CD4-positive, alpha-beta T cell treated with Interleukin-2 at 100 ng/mL for 4 hours (primary cell): Measurements from ENCODE around the gene RHBG.

Source experiments
- DNase-seq: peaks from one replicate; pipeline ENCODE4 v3.0.0-alpha.2; 2020; ENCODE audit warnings: low spot score

The RHBG gene

DNA sequence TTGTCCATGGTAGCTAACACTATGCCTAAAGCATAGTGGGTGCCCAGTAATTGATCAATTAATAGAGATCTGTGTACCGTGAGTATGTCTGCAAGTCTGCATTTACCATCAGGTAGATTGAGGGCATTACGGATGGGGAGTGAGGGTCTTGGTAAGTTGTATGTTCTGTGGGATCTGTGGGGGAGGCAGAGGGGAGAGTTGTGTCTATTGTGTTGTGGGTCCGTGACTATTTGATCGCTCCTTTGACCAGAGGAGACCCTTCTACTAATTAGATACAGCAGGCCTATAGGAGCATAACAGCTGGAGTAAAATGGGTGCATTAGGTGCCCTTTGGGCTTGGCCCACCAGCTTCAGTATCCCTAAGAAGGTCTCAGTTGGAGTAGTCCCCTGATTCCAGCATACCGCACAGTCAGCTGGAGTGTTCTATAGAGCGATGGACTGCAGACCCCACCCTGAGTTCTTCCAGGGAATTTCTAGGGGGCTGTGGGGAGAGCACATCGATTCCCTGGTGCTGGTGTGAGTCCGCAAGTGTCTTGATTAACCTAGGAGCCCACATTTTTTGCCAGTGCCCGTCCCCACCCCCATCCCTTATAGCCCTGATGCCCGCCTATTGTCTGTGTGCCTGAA is 55.9 kb downstream of the RHBG start:
- no peak for DNase-seq

DNA sequence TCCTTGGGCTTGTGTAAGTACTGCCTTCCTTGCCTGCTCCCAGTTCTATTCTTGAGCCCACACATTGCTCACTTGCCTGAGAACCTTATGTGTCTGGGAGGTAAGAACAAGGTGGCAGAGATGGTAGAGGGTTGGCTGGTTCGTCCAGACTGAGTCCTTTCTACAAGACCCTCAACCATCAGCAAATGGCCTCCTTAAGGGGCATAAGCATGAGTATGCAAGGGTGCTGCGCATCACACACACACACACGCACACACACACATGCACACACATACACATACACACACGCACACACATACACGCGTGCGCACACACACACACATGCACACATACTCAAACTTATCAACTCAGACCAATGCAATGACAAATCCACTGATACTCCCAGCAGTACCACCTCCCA is 56.9 kb downstream of the RHBG start:
- no peak for DNase-seq

DNA sequence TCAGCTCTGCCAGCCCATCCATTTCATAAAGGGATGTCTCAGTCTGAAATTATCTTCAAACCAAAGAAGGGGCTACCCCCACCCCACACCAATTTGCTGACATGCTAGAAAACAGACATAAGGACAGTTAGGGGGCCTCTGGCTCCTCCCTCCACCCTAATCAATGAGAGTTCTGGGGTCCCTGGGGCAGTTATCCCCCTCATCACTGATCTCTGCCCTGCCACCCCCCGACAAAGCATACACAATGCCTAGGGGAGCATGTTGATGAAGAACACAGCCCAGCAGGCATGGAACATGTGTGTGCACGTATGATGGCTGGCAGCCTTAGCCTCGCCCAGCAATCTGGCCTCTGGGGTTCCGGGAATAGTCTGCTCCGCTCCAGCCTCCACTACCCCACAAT is 58.9 kb downstream of the RHBG start:
- DNase-seq = no peak

DNA sequence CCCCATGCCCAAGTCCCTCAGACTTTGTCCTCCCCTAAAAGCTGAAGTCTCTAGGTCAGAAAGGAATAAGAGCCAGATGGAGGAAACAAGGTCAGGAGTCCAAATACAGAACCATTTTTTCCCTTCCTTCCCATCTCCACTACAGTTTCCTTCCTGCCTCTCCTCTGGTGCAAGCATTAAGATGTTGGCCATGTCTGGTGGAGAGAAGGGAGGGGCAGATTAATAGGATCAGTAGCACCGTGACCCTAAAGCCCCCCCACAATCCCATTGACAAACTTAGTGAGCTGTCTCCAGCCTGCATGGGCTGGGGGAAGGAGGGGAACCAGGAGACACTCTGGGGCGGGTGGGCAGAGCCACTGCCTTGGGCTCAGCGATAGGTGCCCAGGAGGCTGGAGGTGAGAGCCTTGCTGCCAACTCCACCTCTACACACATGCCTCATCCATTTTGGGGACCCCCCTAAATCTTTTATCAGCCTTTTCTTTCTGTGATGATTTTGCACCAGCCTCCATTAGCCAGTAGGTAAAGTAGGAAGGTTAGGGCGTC is 59.8 kb downstream of the RHBG start:
- no peak for DNase-seq

DNA sequence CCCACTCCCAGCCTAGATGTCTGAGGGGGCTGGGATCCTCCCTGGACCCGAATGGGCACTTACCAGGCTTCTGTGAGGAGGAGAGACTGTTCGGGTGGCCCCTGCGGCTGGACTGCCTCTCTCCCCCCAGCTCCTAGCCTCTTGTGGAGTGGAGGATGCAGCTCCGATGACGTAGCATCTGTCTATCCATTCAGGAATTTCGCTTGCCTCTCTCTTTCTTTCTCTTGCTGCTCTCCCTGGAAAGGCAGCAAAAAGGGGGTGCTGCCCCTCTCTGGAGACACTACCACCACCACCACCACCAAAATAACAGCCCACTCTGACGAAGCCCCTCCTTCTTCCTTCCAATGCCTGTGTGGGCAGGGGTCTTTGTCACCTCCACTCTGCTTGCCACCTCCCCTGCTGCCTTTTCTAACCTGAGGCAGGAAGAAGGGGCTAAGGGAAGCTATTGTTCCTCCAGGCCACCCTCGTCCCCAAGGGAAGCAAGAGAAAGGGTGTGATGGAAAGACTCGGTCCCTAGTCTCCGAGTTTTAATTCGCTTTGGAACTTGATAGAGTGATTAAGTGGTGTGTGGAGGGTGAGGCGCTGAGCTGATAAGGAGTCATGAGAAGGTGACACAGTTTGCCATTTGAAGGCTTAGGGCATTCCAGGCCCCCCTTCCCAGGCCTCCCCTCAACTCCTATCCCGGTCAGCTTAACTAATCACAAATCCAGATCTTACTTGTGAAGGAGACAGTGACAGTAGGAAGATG is 60.5 kb downstream of the RHBG start:
- DNase-seq = no peak

DNA sequence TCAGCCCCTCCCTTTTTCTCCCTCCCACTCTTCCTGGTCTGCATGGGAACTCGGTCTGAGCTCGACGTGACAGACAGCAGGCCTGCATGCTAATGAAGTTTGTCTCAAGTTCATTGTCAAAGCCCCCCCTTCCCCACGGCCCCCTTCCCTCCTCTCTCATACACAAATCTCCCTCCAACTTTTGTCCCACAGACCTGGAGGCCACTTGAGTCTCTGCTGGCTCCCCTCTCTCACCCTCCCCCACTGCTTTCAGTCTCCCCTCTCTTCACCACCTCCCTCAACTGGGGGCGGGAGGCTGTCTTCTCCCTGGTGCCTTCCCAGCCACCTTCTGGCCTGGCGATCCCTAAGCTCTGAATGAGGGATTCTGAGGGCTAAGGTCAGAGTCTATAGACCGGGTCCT is 61.3 kb downstream of the RHBG start:
- no peak for DNase-seq

DNA sequence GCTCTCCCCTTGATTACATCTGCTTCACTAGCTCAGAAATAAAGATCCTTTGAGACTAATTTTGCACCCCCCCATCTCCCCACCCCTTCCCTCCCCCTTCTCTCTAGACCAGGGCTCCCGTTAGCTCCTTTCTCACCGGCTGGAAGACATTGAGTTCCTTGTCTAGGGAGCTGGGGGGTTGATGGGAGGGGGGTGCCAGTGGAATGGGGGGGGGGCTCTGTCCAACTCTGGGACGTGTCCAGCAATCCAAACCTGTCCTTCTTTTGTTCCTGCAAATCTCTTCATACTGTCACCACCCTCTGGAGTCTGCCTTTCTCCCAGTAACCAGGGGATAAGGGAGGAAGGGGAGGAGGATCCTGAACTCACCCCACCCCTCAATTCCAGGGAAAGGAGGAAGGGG is 61.9 kb downstream of the RHBG start:
- no peak for DNase-seq

DNA sequence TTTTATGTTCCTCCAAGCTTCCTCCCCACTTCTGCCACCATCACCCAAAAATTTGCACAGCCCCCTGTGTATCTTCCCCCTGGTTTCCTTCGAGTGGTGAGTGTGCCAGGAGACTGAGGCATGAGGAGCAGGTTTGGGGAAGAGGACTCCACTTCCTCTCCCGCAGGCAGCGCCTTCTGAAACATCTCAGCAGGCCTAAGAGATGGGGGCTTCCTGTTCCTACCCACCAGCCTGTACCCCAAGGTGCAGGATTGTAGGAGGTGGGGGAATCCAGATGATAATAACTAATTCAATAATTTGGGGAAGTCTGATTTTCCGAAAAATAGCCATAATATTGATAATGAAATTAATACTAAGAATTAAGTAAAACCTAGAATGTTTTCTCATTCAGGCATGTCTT is 62.4 kb downstream of the RHBG start:
- no peak for DNase-seq

DNA sequence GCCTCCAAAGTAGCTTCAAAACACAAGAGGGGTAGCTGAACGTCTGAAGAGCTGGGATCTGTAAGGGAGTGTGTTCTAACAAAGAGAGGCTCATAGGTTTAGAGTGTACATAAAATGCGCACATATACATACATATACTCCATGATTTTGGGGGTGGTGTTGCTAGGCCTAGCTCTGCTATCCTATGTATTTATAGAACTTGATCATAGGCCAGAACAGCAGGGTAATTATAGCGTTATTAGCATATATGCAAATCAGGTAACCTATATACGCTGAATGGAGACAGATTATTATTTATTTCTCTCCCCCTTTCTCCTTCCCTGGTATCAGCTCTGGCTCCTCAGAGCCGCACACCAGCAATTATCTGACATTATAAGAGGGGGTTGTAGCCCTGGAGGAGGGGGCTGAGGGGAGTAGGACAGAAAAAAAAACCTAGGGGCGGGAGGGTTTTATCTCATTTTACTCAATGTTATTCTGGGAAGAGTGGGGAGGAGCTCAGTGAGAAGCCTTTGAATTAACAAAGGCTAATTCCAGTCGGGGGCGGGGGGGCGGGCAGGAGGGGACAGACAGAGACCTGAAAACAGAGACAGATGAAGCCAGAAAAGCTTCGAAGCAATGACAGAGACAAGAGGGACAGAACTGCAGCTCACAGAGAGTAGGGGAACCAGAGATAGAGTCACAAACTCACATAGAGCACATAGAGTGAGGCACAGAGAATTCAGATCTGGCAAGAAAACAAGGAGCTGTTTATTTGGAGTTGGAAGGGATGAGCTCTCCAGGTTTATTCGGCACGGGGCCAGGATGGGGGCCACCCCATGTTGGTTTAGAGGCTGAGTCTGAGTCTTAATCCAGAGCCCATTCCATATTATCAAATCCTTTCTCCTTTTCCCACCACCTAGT is 63.0 kb downstream of the RHBG start:
- DNase-seq = no peak

DNA sequence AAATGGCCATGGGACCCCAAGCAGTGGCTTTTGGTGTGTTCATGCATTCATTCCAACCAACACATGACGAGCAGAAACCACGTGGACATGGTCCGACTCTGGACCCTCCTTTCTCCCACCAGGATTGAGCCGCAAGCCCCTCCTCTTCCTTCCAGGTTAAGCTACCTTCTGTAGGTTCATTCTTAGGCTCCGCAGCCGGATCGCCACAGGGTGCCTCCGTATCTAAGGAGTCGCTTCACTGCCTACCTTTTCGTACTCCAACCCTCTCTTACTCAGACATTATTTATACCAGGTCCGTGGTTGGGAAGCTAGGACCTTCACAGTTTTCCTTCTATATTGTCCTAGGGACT is 63.6 kb downstream of the RHBG start:
- no peak for DNase-seq

DNA sequence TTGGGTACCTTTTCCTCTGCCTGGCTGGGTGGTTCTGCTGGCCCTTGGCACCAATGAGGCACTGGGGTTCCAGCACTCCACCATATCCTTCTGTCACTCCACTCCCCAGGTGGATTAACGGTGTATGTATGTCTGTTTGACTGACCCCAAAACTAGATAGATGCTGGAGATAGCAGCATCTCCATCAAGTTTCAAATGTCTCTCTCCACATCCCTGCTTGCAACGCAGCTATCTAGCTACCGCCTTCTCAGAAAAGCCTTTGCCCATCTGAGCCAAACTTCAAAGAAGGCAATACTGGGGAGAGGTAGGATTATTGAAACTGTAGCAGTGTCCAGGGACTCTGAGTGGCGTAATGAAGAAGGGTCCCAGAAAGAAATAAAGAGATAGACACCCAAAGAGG is 64.0 kb downstream of the RHBG start:
- no peak for DNase-seq

DNA sequence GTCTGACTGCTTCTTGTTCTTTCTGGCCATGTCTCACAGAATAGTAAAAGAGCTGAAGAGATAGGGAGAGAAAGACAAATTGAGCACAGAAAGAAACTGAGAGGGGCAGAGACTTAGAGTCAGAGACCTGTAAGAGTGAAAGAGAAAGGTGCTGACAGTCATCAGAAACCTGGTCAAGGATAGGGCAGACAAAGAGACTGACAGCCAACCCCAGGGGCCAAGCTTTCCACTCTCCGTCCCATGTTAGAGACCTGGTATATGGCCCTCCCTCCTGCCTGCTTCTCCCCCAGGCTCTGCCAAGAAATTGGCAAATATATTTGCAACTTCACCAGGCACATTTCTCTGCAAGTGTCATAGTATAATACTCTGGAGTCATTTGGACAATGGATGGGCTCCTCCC is 64.6 kb downstream of the RHBG start:
- DNase-seq = no peak
